GM21737 (cell line): Measurements from ENCODE around the gene TRAPPC1.
"Not testable (repeated sequence)": the region's sequence is repeated elsewhere in the genome, so short reads cannot be mapped to it uniquely, and the experiment has no call there.

ENCODE experiments used
- ATAC-seq: cut with Tn5 transposase; IDR thresholded peaks from one replicate; pipeline ENCODE4 v1.9.1; 2021; ENCODE audit warnings: mild to moderate bottlenecking, moderate library complexity; ENCODE audit not compliant: unreplicated experiment

TRAPPC1 gene

GRCh38 chr17:7931709-7932482 is at the start of gene TRAPPC1, which contains the start of gene CNTROB:
Gene TRAPPC1 (minus strand): TSS chr17:7931946. CDS start chr17:7931829, 117 bp downstream.
Gene CNTROB (plus strand): TSS chr17:7932206. CDS start chr17:7933080, 874 bp downstream.
- peak; percentile 86 for ATAC-seq

GRCh38 chr17:7977805-7978204 is 46.1 kb upstream of the TRAPPC1 start:
- no peak for ATAC-seq

- no peak for ATAC-seq
Observed at GRCh38 chr17:7977039-7977438, 45.3 kb upstream of the TRAPPC1 start.

GRCh38 chr17:7974638-7975131 is 42.9 kb upstream of the TRAPPC1 start:
- no peak for ATAC-seq

- no peak for ATAC-seq
Observed at GRCh38 chr17:7972131-7972785, 40.5 kb upstream of the TRAPPC1 start.

GRCh38 chr17:7971651-7972050 is 39.9 kb upstream of the TRAPPC1 start:
- ATAC-seq: no peak

- ATAC-seq: no peak
Observed at GRCh38 chr17:7969433-7969832, 37.7 kb upstream of the TRAPPC1 start.

GRCh38 chr17:7967751-7968150 is 36.0 kb upstream of the TRAPPC1 start:
- ATAC-seq: no peak

DNA sequence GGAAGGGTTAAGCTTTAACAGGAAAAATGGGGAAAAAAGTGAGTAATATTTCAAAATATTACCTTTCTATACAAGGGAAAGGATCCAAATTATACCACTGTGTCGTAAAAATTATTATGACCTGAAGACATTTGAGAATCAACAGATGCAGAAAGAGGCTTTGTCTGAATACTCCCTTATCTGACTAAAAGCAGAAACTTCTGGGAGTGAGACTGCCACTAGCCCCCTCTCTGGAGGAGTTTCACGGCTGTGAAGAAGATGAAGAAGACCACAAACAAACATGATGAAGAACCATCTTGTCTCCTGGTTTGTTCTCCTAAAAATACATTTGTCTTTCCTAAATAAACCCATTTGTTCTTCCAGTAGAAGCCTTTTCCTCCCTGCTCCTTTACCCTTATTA is 29.7 kb upstream of the TRAPPC1 start:
- no peak for ATAC-seq

GRCh38 chr17:7959503-7960253 is 27.9 kb upstream of the TRAPPC1 start:
- ATAC-seq: no peak

DNA sequence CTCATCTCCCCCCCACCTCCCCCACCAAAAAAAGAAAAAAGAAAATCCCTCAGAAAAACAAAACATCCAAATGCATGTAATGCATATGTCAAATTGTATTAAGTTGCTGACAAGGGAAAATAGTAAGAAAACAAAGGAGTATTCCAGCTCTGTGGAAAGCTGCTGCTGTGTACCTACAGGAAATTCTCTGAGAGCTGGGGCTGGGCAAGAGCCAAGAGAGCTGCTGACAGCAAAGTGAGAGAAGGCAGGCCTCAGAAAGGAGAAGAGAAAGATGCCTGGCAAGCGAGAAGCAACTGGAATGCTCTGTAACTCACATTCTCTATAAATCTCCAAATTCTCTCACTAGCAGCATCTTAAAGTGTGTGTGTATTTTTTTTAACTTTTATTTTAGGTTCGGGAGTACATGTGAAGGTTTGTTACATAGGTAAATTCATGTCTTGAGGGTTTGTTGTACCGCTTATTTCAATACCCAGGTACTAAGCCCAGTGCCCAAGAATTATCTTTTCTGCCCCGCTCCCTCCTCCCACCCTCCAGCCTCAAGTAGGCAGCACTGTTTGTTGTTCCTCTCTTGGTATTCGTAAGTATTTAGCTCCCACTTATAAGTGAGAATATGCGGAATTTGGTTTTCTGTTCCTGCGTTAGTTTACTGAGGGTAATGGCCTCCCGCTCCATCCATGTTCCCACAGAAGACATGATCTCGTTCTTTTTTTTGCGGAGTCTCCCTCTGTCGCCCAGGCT is 24.7 kb upstream of the TRAPPC1 start:
- ATAC-seq: no peak

GRCh38 chr17:7955414-7956227 is 23.9 kb upstream of the TRAPPC1 start:
- no peak for ATAC-seq

GRCh38 chr17:7953266-7953665 is 21.5 kb upstream of the TRAPPC1 start:
- not testable (repeated sequence) for ATAC-seq

DNA sequence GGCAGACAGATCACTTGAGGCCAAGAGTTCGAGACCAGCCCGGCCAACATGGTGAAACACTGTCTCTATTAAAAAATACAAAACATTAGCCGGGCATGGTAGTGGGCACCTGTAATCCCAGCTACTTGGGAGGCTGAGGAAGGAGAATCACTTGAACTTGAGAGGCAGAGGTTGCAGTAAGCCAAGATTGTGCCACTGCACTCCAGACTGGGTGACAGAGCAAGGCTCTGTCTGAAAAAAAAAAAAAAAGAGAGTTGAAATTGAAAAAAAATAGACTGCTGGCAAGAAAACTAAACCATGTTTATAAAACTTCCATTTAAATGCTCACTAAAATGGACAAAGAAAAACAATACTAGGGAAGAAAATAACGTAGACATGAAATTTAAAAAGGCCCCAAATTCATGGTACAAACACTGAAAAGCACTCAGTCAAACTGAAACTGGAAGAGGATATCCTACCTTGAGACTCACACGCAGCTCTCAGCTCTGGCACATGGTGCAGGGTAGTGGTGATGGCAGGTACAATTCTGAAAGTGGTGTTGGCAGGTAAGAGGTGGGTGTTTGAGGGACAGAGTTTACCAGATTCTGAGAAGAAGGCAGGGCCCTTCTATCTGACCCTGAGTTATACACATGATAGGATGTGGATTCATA is 19.5 kb upstream of the TRAPPC1 start:
- ATAC-seq: no peak

DNA sequence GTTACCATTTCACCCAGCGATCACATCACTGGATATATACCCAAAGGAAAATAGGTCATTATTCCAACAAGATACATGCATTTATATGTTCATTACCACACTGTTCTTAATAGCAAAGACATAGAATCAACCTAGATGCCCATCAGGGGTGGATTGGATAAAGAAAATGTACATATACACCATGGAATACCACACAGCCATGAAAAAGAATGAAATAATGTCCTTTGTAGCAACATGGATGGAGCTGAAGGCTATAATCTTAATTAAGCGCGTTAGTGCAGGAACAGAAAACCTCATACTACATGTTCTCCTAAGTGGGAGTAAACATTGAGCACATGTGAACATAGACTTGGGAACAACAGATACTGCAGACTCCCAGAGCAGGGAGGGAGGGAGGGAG is 18.8 kb upstream of the TRAPPC1 start:
- no peak for ATAC-seq

DNA sequence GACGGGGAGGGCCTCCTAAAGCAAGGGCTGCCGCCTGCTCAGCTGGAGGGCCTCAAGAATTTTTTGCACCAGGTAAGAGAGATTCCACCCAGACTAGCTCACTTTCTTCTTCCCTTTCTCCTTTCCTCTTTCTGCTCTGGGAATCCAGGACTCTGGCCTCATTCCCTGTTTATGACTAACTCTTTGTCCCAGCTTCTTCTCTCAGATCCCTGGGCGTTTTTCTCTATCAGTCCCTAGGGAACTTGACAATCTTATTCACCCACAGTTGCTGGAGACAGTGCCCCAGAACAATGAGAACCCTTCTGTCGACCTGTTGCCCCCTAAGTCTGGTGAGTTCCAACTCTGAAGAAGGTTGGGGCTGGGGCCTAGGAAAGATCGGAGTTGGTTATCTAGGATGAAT is 15.9 kb upstream of the TRAPPC1 start:
- ATAC-seq: no peak

DNA sequence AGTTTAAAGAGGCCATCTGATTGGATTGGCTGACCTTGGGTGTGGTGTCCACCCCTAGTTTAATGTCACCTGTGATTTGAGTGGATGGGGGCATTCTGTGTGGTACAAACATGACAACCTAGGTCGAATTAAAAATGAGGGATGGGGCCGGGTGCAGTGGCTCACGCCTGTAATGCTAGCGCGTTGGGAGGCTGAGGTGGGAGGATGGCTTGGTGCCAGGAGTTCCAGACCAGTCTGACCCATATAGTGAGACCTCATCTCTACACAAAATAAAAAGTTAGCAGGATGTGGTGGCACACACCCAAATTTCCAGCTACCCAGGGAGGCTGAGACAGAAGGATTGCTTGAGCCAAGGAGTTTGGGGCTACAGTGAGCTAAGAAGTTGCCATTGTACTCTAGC is 14.7 kb upstream of the TRAPPC1 start:
- no peak for ATAC-seq

- no peak for ATAC-seq
Observed at GRCh38 chr17:7945651-7946050, 13.9 kb upstream of the TRAPPC1 start.

DNA sequence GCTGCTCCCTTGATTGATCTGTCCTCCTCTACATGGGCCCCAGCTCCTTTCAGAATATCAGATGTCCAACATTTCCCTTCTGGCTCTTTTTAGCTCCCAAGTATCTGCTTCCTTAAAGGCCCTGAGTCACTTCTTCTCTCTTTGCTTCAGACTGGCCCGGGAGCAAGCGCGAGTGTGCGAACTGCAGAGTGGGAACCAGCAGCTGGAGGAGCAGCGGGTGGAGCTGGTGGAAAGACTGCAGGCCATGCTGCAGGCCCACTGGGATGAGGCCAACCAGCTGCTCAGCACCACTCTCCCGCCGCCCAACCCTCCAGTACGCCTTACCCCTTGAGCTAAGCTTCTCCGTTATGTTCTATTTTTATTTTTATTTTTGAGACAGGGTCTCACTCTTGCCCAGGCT is 12.6 kb upstream of the TRAPPC1 start:
- ATAC-seq: no peak
